ENCODE results near the gene EIF4G1.
"Not testable (repeated sequence)": the region's sequence is repeated elsewhere in the genome, so short reads cannot be mapped to it uniquely, and the experiment has no call there.

EIF4G1 gene

DNA sequence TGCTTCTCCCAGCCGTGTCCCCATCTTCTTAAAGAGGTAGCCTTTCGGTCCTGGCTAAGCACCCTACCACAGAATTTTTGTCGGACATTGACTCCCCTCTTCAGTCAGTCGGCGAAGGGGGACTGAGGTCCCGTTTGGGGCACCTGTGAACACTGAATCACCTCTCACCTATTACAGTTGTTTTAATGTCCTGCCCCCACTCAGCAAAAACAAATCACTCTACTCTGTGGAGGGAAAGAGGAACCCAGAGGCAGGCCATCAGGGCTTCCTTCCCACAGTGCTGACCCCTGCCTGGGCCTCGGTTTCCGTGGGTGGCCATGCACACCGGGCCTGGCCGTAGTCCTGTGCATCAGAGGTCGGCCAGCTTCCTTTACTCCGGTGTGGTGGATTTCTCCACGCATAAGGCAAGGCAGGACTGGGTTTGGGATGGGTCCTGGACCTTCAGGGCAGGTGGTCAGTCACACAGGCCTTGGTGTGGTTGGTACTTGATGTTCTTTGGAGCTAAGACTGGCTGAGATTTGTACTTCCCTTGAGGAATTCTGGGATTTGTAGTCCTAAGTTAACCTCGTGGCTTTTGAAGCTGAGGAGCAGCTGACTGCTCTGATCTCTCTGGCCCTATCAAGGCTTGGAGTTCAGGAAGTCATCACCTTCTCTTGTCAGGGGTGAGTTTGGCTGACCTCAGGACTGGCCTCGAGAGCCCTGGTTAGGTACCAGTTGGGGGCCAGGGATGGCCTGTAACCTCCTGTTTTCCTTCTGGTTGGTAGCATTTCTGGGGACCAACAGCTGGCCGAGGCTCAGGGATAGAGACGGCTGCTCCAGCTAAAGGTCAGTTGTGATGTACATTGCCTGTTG, 22.4 kb downstream of the EIF4G1 start:
- peak; percentile 68 for DNase-seq

DNA sequence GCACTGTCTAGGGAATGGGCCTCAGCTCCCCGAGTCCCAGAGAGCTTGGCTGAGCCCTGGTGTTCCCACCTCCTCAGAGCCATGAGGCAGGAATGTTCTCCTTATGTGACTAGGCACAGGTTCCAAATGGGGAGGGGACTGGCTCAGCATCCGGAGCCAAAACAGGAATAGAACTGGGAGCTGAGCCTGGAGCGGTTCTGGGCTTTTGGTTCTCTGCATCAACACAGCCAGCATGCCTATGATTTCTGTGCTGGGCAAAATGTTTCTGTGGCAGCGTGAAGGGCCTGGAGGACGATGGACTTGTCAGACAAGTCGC, 23.0 kb downstream of the EIF4G1 start, which contains the start of gene FAM131A:
FAM131A (plus strand) TSS at position 202 of the 316 bp plus-strand sequence; CDS start at position 233, 31 bp downstream.
- peak; percentile 74 for DNase-seq

DNA sequence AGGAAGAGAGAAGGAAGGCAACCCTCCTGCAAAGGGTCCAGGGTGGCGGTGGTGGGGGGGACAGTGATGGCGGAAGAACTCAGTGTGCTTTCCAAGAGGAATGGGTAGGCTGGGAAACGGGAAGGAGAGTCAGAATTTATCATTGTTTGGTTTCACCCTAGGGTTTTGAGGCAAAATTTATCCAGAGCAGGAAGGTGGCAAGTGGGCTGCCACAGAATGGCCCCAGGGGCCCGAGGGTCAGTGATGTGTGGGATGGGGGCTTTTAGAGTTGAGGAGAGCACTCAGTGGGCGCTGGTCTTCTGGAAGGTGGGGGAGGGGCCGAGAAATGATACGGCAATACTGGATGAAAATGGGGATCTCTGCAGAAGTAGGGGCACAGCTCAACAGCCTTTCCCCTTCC, 23.6 kb downstream of the EIF4G1 start:
- no peak for DNase-seq

DNA sequence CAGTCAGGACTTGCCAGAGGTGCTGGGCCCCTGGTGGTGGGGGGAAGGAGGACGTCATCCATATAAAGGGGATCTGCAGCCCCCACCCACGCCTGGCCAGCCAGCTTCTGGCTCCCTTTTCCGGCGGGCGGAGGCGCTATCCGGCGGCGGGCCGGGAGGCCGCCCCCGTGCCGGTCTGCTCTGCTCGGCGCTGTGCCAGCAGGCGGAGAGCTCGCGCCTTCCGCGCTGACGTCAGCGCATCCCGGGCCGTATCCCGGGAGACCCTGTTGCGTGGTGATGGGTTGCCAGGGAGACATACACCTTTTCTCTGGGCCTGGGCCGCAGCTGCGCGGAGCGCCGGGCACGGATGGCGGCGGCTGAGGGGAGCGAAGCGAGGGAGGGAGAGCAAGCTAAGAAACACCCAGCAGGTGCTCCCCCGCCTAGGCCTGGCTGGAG, 24.1 kb downstream of the EIF4G1 start:
- DNase-seq, result peak; percentile 78

DNA sequence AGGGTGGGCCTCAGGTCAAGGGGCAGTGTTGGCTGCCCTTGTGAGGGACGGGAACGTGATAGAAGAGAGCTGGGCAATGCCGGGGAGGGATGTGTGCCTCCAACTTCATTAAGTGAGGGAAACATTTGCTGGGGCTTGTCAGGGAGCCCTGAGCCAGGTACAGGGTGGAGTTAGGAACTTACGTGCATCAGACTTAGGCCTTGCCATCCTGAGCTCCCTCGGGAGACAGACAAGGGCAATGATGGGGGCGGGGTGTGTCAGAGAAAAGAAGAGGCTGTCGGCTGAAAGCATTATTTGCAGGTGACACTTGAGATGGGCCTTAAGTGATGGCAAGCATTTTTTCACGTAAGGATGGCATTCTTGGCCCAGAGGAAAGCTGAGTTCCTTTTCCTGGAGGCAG, 24.6 kb downstream of the EIF4G1 start:
- no peak for DNase-seq

DNA sequence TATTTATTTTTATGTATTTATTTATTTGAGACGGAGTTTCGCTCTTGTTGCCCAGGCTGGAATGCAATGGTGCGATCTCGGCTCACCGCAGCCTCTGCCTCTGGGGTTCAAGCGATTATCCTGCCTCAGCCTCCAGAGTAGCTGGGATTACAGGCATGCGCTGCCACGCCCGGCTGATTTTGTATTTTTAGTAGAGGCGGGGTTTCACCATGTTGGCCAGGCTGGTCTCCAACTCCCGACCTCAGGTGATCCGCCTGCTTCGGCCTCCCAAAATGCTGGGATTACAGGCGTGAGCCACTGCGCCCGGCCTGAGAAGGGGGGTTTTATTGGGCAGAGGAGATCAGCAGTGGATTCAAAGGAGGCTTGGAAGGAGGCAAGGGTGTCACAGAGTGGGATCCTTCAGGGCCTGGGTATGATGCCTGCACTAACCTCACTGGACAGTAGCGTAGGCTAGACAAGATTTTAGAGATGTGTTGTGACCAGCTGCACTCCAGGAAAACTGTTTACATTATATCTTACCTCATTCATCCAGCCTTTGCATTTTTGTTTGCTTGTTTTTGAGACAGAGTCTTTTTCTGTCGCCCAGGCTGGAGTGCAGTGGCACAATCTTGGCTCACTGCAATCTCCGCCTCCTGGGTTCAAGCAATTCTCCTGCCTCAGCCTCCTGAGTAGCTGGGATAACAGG, 25.2 kb downstream of the EIF4G1 start:
- not testable (repeated sequence) for DNase-seq

DNA sequence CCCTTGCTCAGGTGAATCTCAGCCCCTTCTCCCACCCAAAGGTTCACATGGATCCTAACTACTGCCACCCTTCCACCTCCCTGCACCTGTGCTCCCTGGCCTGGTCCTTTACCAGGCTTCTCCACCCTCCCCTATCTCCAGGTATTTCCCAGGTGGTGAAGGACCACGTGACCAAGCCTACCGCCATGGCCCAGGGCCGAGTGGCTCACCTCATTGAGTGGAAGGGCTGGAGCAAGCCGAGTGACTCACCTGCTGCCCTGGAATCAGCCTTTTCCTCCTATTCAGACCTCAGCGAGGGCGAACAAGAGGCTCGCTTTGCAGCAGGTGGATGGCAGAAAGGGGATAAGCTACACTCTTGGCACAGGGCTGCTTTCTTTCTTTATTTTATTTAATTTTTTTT, 27.5 kb downstream of the EIF4G1 start:
- DNase-seq, result no peak

DNA sequence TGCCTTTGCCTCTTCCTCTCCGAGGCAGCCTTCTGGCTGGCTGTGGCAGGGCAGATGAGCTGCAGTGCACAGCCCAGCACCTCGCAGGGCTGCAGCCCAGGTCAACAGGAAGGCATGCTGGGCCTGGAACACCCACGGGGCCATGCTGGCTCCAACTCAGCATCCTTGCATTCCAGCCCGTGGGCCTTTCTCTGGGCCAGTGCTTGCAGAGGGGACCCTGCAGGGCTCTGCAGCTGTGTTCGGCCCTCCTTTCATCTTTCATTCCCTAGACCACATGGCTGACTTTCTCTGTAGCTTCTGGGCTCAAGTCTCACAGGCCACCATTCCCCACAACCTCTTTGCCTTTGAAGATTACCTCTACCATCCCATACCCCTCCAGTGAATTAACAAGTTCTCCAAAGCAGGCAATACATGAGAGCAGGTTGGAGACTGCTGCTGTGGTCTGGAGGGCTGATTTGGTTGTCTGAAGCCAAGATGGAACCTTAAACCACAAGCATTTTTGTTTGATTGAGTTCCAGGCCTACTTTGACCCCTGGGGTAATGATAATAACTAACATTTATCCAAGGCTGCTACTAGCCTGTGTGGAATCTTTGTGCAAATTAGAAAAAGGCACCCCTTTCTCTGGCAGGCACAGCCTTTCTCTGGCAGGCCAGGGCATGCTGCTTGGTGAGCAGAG, 28.9 kb downstream of the EIF4G1 start:
- DNase-seq, result no peak

DNA sequence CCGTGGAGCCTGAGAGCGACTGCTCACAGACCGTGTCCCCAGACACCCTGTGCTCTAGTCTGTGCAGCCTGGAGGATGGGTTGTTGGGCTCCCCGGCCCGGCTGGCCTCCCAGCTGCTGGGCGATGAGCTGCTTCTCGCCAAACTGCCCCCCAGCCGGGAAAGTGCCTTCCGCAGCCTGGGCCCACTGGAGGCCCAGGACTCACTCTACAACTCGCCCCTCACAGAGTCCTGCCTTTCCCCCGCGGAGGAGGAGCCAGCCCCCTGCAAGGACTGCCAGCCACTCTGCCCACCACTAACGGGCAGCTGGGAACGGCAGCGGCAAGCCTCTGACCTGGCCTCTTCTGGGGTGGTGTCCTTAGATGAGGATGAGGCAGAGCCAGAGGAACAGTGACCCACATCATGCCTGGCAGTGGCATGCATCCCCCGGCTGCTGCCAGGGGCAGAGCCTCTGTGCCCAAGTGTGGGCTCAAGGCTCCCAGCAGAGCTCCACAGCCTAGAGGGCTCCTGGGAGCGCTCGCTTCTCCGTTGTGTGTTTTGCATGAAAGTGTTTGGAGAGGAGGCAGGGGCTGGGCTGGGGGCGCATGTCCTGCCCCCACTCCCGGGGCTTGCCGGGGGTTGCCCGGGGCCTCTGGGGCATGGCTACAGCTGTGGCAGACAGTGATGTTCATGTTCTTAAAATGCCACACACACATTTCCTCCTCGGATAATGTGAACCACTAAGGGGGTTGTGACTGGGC, 30.3 kb downstream of the EIF4G1 start:
- DNase-seq, result peak; percentile 20

DNA sequence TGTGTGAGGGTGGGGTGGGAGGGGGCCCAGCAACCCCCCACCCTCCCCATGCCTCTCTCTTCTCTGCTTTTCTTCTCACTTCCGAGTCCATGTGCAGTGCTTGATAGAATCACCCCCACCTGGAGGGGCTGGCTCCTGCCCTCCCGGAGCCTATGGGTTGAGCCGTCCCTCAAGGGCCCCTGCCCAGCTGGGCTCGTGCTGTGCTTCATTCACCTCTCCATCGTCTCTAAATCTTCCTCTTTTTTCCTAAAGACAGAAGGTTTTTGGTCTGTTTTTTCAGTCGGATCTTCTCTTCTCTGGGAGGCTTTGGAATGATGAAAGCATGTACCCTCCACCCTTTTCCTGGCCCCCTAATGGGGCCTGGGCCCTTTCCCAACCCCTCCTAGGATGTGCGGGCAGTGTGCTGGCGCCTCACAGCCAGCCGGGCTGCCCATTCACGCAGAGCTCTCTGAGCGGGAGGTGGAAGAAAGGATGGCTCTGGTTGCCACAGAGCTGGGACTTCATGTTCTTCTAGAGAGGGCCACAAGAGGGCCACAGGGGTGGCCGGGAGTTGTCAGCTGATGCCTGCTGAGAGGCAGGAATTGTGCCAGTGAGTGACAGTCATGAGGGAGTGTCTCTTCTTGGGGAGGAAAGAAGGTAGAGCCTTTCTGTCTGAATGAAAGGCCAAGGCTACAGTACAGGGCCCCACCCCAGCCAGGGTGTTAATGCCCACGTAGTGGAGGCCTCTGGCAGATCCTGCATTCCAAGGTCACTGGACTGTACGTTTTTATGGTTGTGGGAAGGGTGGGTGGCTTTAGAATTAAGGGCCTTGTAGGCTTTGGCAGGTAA, 31.1 kb downstream of the EIF4G1 start:
- DNase-seq, result peak; percentile 92

DNA sequence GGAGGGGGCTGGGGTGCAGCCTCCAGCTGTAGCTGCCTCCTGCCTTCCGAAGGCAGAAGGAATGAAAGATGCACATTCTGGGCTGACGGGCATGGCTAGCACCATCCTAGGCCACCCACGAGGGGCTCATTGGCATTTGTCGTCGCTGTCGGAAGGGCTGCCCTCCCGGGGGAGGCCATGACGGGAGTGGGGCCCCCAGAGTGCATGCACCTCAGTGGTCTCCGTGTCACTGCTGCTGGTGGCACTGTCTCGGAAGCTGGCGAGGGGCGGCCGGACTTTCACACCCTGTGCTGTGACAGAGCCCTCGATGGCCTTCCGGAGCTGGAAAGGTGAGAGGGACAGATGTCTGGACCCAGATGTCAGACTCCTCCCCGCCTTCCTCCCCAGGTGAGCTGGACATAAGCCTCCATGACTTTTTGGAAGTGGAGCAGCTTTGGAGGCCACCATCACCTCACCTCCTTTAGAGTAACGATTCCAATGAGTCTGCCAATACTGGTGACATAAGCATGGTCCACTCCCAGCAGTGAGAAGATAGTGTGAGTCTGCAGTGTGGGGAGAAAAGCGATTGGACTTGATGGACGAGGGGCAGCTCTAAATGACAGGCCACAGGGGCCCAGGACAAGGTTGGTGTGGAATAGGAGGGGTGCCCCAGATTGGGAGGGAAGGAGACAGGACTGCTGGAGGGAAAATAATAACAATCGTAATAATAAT, 32.2 kb downstream of the EIF4G1 start:
- DNase-seq, result no peak

DNA sequence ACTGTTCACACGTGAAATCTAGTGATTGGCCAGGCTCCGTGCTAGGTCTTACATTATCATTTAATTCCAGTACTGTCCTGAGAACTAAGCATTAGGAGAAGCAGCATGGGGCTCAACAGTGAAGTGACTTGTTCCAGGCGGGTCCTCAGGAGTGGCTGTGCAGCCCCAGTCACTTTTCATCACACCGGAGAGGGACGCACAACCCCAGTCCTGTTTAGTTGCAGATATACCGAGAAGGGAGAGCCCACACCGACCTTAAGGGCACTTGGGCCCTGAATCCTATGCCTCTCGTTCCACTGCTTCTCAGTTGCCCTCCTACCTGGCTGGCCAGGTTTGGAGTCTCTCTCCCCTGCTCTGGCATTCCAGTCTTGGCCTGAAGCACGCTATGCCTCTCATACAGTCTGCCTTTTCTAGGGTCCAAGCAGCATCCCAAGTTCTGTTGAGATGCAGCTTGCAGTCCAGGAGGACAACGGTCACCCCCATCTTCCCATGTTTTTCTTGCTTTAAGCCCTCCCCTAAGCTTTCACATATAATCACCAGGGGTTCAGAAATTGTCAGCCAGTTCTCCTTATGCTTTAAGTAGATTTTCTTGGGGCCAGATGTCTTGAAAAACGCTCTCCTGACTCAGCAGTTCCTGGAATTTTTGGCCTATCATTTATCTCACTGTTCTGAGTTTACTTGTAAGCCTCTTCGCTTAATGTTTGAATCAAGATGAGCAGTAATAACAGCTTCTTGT, 33.1 kb downstream of the EIF4G1 start:
- no peak for DNase-seq

DNA sequence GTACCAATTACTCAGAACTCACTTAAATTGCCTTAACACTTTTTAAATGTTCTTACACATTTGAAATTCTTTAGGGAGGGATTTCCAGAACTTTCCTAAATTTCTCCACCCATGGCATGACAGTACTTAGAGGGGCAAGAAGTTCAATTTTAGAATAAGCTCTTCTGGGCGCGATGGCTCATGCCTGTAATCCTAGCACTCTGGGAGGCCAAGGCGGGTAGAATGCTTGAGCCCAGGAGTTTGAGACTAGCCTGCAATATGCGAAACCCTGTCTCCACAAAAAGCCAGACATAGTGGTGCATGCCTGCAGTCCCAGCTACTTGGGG, 33.6 kb downstream of the EIF4G1 start:
- no peak for DNase-seq

DNA sequence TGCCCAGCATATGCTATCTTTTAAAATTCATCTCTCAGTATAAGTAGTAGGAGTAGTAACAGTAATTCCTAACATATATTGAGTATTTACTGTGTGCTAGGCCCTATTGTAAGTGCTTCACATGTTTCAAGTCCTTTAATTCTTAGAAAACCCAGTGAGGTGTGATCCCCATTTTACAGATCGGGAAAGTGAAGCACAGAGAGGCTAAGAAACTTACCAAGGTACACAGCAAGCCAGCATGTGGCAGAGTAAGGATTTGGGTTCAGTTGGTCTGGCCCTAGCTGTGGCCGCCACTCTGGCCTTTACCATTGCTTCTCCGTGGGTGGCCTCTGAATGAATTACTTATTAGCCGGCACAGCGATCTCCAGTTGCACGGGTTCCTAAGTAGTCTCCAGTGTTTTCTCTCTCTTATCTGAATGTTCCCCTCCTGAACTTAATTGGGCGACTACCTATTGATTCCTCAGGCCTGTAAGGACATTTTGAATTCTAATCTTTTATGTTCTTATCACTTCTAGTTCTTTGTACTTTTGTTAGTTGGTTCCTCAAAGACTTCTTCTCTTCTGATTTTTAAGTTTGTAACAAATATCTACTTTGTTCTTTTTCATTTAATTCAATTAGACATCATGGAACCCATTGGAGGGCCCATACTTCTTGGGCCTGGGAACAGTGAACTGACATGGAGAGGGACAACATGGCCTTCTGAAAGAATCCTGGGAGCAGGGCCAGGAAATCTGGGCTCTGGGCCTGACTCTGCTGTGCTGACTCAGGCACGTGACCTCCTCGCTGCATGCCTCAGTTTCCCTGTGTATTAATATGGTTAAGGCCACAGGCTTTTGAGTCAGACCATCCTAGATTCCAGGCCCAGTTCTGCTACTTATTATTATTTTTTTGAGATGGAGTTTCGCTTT, 35.4 kb downstream of the EIF4G1 start:
- DNase-seq, result peak; percentile 14

DNA sequence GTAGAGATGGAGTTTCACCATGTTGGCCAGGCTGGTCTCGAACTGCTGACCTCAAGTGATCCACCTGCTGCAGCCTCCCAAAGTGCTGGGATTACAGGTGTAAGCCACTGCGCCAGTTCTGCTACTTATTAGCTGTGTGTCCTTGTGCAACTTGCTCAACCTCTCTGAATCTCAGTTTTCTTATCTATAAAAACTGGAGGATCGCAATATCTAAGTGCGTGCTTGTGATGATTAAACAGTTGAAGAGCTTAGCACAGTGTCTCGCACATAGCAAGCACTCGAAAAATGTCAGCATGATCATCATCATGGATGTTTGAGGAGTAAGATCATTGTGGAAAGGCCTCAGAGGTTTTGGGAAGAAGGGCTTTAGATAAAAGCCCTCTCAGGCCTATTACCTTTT, 36.2 kb downstream of the EIF4G1 start:
- no peak for DNase-seq

DNA sequence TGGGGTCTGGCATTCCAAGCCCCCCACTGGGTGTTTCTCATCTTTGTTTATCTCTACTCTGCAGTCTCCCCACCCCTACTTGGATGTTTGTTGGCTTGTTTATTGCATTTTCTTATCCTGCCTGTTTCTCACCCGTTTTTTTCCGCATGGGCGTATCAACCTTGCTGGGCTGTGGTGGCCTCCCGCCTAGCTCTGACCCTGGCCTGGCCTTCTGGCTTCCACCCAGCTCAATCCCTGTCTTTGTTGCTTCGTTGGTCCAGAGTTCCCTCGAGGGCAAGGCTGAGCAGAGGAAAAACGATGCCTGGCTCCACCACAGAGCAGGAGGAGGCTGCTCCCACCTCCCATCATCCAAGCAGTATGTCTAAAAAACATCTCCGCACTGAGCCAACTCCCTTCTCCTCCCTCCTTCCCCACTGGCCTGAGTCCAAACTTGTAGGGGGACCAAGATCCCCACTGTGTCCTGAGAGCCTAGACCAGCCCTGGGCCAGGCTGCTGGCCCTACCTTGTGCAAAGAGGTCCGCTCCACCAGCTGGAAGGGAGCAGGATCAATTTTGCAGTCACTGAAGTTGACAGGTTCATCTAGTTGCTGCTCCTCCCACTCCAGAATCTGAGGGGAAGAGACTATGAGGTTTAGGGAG, 37.2 kb downstream of the EIF4G1 start:
- no peak for DNase-seq

DNA sequence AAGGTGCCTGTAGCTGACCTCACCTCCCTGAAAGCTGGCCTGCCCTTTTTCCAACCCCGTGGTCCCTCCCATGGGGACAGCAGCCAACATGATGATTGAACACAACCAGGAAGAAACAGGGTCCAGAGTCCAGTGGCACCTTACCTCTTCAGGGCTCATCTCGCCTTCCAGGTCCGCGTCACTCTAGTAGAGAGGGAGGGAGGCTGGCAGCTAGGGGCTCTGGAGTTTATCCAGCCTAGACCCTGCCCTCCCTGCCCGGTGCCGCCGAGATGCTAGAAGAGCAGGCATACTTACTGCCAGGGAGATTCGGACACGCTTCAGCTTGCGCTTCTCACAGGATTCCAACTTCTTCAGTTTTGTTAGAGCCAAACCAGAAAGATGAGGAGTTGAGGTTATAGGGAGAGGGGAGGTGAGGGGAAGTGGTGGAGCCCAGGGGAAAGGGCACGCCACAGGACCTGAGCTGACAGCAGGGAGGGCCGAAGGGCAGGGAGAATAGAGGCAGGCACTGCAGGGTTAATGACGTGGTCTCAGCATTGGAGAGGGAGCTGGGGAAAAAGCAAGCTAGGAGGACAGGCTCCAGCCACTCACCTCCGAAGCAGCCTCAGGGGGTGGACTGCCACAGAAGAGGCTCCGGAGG, 37.9 kb downstream of the EIF4G1 start:
- no peak for DNase-seq

DNA sequence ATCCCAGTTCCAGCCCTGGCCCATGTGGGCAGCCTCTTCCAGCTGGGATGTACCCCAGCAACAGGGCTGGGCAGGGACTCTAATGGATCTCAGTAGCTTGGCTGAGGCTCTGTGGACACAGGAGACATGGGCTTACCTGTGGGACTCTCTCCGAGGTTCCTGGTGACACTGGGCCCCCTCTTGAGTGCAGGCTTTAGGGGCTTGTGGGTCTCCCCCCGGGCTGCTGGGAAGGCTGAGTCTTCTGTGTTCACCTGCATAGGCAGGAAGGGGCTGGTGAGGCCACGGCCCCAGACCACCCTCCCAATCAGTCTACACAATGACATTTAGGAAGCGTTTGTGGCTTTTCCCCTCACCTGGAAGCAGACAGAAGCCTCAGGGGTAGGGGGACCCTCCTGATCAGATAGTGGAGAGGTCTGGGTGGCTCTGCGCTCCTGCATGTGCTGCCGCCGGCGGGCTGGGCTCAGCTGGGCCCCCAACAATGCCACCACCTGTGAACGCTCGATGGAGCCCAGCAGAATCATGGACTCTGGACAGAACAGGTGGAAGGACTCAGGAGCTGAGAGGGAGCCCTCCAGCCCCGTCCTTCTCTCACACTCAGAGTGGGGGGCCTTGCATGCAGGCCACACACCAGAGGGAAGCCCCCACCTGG, 38.6 kb downstream of the EIF4G1 start:
- DNase-seq, result no peak

All from midbrain (tissue), 1 donor.